ENCODE measurements around the gene DISC1.

GRCh38 chr1:231923491-231924041 is 297.0 kb downstream of the DISC1 start:
- TF ChIP-seq EZH2phosphoT487 (IDR thresholded peaks at IDR 0.05; ENCODE audit: unreplicated experiment): no peak
- no peak for TF ChIP-seq CTCF (conservative IDR thresholded peaks at IDR 0.05; ENCODE audit: low read depth in 2 of 2)
